Activated CD4-positive, alpha-beta T cell treated with anti-CD3 and anti-CD28 coated beads, Interleukin-2, Interleukin-6, amounts not matched to agents 100 ng/mL and 50 ng/mL, durations not matched to agents 16 hours and 8 hours (primary cell): ENCODE measurements around the gene RGPD6.
"Not testable (repeated sequence)": the region's sequence is repeated elsewhere in the genome, so short reads cannot be mapped to it uniquely, and the experiment has no call there.

ENCODE experiments used
- DNase-seq: peaks from one replicate; pipeline ENCODE4 v3.0.0-alpha.2; 2020

The RGPD6 gene

DNA sequence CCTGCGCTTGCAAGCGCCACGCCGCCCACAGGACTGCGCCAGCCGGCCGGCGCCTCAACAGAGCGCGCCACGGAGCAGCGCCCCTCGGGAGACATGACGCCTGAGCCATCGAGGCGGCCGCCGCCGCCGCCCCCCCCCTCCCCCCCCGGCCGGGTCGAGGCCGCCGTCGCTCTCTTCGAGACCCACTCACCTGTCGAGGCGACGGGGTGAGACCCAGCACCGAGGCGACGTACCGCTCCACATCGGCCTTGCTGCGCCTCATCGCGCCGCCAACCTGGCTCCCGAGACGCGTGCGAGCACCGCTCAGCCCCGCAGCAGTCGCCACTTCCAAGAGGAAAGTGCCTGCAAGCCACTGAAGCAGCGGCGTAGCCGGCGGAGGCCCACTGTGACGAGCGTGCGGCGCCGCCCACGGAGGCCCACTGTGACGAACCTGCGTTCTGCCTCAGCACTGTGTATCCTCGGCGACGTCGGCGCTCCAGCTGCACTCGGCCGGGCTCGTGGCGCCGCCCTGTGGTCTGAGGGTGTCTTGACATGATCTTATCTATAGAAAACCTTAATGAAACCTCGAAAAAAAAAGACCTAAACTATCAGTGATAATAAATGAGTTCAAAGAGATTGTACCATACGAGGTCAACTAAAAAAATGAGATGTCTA is at the start of gene RGPD6:
Gene RGPD6, minus strand, starts transcription at position 460 of the 654 bp plus-strand sequence. Its CDS starts 198 bp downstream, at position 262.
- DNase-seq = not testable (repeated sequence)

DNA sequence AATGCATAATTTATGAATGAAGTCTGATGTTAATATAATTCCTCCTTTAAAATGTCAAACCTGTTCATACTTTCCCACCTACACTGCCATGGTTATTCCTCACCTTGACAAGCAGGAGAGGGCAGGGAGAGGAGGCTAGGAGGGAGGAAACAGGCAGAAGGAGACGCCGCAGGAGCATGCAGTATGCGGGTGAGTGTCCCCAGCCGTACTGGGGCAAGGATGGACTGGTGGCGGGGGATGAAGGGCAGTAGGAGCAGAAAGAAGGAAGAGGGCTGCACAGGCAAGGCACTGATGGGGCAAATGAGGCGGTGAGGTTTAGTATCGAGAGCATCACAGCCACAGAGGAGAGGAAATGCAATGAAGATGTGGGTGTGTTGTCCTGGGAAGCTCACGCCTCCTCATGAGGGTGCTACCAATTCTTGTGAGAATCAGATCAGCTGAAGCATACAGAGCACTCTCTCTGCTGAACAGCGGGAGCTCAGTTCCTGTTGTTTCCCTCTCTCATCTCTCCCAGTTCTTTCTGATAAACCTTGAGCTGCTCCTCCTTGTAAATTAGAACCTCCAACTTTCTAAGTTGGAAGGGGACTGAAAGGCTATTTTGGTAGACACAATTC is 42.4 kb upstream of the RGPD6 start:
- DNase-seq = not testable (repeated sequence)

- DNase-seq = not testable (repeated sequence)
Measured at GRCh38 chr2:110613927-110614326, 36.9 kb upstream of the RGPD6 start.

DNA sequence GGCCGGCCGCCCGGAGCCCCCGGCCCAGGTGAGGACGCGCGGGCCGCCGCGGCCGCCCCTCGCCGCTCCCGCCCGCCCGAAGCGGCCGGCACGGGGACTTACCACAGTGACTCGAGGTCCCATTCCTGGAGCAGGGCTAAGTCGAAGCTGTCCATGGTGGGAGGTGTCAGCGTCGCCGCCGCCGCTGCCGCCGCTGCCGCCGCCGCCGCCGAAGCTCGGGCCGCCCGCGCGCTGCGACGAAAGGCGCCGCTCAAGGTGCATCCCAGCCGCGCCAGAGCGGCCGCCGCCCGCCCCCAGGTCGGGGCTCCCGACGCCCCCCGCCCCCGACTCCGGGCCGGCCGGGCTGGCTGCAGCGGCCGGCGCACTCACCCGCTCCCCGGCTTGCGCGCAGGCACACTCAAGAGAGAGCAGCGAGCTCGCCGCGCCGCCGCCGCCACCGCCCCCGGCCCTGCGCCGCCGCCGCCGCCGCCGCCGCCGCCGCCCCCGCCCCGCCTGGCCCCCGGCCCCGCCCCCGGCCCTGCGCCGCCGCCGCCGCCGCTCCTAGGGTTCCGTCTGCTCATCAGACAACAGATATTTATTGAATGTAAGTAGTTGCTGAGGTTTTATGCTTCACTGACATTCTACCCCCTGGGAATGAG is 33.7 kb upstream of the RGPD6 start:
- not testable (repeated sequence) for DNase-seq

DNA sequence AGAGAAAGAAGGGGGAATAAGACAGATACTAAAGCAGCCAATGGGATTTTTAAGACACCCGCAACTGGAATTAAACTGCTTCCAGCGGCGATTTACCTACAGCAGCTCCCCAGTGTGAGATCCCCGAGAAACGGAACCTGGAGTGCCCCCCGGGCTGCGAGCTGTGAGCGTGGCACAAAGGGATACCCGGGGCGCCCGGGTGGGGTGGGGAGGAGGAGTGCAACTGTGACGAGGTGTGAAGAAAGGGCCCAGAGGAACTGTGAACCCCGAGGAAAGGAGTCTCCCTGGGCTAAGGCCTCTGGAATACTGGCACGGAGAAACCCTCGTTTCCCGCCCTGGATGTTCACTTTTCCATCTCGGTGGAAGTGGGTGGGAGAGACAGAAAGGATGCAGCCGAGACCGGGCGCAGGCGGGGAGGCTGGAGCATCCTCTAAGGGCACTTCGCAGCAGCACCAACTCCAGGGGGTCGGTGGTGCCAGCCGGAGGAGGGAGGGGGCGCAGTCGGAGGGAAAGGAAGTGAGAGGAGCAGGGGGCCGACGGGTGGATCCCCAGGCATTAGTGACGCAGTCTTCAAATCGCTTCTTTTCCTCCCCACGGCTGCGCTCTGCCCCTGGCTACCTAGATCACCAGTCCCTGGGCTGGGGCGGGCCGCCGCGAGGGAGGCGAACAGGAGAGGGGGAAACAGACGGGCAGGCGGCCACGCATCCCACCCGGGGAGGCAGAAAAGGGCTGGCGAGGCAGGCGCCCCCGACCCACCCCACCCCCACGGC is 33.0 kb upstream of the RGPD6 start:
- not testable (repeated sequence) for DNase-seq

GRCh38 chr2:110608788-110609502 is 31.9 kb upstream of the RGPD6 start:
- DNase-seq = not testable (repeated sequence)

DNA sequence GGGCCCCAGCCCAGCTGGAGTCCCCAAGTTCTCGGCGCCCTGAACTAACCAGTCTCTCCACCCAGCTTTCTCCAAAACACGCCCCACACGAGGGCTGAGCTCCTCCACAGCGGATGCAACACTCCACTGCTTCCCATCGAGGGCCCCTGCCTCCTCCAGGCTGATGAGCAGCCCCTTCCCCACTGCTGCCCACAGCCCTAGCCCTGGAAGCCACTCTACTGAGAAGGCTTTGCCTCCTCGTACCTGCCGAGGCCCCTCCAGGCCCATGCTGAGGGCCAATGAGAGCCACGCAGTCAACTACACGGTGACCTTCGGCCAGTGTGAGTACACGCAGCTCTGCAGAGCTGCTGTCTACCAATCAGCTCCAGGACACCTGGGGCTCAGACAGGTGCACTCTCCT is 28.0 kb upstream of the RGPD6 start:
- not testable (repeated sequence) for DNase-seq

DNA sequence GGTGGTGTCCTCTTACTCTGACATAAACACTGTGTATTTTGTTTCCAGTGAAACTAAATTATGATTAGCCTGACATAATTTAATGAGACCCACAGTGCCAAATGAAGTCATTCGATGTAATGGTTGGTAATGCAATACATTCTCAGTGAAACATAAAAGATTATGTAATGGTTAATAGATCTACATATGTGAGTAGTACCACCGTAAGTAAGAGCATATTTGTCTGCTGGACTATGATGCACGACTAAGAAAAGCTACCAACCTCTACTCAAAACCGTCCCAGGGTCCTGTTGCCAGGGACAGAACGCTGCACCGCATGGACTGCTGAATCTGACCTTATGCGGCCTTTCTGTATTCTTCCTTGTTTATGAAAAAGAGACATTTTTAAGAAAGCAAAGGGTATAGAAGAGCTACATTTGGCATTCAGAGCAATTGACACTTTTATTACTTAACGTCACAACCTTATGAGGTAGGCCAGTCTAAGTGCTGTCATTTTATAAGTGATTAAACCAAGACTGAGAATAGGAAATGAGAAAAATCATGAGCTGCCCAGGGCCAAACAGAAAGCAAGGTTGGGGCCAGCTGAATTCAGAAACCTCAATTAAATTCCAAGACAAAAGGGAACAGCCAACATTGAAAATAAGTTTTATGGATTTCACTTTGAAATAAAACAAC is 27.0 kb upstream of the RGPD6 start:
- not testable (repeated sequence) for DNase-seq

- not testable (repeated sequence) for DNase-seq
Measured at GRCh38 chr2:110602139-110602538, 25.1 kb upstream of the RGPD6 start.

- not testable (repeated sequence) for DNase-seq
Measured at GRCh38 chr2:110591973-110592372, 15.0 kb upstream of the RGPD6 start.

DNA sequence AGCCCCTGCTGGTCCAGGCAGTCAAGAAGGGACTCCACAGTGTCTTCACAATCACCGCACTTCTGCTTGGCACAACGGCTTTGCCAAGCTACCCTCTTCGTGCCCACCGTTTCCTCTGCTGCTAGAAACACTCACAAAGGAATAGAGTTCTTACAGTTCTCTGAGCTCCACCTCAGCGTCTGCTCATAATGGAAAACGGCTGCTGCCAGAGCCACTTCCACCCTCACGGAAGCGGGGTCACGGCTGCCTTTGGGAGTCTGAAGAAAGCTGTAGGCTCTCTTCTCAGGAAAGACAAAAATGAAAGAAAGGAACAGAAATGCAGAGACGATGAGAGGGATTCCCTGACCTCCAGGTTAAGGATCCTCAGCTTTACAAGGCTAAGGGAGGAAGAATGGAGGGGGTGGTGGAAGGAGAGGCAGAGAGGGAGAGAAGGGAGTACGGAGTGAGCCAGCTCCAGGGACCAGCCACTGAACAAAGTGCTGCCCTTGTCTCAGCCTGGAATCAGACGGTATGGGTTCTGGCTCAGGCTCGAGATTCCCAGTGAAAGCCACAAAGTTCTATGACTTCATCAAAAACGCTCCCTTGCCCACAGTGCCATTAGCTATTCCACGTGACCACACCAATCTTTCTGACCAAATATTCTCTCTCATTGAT is 12.8 kb upstream of the RGPD6 start:
- DNase-seq = not testable (repeated sequence)

GRCh38 chr2:110588520-110588919 is 11.5 kb upstream of the RGPD6 start:
- DNase-seq = not testable (repeated sequence)

DNA sequence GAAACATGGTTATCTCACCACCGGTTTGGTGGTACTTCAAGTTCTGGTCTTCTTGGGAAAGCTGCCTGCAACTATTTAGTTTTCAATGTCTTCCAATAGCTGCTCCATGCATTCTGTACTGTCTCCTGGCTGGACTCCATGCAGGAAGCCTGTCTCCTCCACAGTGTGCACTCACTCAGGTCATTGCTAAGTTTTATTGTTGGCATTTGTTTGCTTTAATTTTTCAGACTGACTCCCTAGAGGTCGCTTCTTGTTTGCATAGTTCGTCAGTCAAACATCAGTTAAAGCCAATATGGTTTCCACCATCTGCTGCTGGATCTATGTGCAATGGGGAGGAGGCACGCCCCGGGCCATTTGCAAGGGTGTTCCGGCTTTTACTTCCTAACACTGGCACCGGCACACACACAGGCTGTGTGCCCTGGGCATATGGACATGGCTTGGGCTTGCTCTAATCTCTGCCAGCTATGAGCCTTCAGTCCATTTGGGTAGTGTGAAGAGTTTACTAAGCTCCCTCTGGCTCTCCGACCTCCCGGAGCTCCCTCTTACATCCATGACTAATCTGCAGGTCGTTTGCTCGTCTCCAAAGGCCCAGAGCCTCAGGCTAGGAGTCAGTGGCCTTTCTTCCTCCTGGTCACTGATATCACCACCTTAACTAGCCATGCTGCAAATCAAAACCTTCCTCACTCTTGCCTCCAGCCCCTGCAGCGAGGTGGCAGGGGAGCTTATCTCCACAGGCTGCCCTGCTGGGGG is 2.4 kb upstream of the RGPD6 start:
- DNase-seq = not testable (repeated sequence)

DNA sequence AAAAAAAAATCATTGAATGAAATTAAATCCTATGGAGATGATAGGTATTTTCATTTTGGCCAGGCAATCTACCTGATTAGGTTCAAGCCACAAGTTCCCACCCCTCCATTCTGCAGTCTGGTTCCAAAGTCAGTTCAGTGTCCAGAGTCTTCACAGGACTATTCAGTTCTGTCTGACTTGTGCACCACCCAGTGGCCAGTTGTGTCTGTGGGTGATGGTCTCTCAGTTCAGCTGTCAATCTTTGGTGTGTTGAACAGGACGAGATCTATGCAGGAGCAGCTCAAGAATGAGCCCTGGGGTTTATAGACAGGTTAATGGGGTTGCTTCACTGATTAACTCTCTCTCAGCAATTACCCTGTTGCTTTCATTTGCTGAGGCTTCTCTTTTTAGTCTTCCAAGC is 1.4 kb upstream of the RGPD6 start:
- DNase-seq = not testable (repeated sequence)

DNA sequence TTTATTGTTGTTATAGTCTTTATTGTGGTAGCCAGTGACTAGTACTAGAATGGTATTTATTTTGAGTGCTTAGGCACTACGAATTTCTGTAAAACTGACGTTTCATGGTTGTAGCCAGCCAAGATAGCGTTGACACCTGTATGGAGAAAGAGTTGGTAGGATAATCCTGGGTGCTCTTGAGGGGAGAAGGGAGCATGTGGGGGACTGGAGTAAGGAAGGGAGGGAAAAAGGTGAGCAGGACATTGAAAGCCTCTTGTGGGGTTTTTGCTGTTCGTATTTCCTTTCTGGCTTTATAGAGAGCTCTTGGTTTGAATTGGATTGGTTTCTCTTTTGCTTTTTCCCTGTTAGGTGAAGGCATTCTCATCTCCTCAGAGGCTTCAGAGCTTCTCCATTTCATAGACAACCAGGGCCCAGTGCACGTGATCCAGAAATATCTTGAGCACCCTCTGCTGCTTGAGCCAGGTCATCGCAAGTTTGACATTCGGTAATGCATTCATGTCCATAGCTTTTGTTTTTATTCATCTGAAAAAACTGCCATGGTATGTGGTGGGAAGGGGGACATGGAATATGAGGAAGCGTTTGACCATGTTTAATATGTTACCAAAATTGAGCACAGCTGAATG is 77.2 kb downstream of the RGPD6 start:
- DNase-seq = not testable (repeated sequence)

GRCh38 chr2:110496027-110496426 is 81.0 kb downstream of the RGPD6 start:
- not testable (repeated sequence) for DNase-seq

DNA sequence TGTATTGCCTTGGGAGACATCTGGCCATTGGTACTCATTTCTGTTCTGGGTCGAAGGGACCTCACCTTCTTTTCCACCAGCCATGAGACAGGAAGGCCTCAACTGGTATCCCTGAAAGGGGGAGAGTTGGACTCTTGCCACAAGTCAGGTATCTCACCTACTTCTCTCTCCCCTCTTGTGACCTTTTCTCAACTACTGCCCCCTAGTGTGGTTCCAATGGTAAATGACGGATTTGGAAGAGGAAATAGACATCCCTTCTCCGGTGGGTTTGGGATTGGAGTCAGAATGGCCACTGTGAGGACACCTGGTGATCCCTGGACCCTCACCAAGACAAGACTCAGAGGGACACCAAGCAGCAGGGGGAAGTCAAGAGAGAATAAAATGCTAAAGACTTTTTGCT is 82.5 kb downstream of the RGPD6 start:
- not testable (repeated sequence) for DNase-seq

DNA sequence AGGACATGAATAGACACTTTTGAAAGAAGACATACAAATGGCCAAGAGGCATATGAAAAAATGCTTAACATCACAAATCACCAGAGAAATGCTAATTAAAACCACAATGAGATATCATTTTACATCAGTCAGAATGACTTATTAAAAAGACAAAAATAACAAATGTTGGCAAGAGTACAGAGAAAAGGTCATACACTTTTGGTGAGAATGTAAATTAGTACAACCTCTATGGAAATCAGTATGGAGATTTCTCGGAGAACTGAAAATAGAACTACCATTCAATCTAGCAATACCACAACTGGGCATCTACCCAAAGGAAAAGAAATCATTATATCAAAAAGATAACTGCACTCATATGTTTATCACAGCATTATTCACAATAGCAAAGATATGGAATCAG is 88.0 kb downstream of the RGPD6 start:
- not testable (repeated sequence) for DNase-seq

DNA sequence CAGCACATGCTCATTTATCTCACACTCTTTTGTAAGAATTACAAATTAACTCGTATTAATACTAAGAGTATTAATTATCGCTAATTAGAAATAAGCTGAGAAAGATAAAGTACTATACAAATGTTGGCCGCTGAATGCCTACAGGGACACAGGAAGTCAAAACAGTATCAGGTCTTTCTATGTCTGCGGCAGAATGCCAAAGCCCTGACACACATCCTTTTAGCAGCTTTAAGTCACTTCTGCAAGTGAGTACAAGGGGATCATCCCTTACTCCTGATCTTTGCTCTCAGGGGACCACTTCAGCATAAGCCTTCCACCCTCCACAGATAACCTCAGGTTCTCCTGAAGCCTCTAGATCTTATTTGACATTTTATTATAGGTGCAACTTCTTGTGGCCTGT is 94.3 kb downstream of the RGPD6 start:
- not testable (repeated sequence) for DNase-seq

DNA sequence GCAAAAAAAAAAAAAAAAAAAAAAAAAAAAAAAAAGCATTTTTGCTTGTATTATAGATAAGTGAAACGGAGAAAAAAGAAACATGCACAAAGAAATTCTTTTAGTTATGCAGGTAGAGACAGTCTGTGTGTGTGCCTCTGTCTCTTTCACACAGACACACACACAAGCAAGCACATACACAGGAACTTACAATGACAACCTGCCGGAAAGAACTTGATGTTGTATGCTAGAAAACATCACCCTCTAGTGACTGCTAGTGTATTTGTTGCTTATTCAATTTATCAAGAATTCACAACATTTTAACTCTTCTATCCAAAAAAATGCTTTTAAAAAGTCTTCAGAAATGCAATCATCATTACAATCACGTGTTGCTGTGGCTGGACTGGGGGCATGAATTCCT is 95.8 kb downstream of the RGPD6 start:
- not testable (repeated sequence) for DNase-seq
